Activated naive CD8-positive, alpha-beta T cell treated with anti-CD3 and anti-CD28 coated beads, Interleukin-2, amount 50 U/mL, for 16 hours (primary cell): Measurements from ENCODE around the gene TFF2.

ENCODE experiments used
- DNase-seq: peaks from one replicate; pipeline ENCODE4 v3.0.0-alpha.2; 2020; ENCODE audit warnings: low read depth, low spot score

Gene TFF2

DNA sequence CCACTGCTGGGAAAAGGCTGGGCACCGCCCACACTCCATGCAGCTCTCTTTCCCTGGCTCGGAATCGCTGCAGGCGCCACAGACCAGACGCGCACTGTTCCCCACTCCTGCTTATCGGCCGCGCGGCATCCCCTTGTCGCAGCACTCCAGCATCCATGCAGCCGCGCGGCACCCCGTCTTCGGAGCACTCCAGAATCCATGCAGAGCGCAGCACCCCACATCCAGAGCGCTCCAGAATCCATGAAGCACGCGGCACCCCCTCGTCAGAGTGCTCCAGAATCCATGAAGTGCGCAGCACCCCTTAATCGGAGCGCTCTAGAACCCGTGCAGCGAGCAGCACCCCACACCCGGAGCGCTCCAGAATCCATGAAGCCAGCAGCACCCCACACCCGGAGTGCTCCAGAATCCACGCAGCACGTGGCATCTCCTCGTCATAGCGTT, 45.1 kb downstream of the TFF2 start:
- DNase-seq: no peak

DNA sequence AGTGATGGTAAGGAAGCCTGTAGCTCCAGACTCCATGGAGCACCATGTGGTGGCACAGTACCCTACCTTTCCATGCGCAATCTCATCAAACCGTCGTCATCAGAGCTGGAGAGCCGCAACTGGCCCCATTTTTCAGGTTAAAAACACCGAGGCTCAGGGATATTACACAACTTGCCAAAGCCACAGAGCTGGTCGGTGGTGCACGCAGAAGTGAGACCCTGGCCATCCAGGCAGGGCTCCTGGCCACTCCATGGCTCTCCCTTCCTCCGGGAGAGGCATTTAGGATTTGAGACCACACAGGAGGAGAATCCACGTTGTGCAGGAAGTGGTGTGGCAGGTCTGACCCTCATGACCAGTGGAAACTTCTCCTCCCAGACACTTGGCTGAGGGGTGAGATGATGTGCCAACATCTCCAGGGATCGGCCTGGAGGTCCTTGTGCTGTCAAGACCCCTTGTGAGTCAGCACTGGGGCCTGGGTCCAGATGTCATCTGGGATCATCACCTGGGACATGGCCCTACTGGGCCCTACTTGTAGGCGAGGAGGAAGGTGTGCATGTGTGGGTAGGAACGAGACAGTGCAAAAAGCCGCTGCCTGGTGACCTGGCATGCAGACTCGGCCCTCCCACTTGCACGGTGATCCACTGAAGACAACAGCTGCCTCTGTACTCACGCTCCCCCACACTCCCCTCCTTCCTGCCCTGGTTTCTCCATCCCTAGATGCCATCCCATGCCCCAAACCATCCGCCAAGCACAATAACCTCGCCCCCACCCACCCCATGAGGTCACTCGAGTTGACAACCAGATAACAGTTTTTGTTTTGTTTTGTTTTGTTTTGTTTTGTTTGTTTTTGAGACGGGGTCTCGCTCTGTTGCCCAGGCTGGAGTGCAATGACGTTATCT, 46.0 kb downstream of the TFF2 start:
- no peak for DNase-seq

DNA sequence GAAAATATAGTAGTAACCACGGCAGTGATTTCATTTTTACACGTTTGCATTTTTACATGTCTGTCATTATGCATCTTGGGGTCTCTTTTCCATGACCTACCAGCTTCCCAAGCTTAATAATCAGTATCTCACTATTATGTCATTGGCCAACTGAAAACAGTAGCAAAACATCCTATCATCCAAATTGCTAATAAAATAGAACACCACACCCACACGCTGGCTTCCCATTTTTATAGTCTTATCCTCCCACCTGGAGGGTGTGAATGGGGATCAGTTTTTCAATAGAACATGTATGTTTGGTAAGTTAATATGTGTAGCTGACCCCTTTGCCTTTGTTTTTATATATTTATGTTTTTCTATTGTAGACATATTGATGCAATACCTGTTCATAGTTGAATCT, 47.4 kb downstream of the TFF2 start:
- no peak for DNase-seq

DNA sequence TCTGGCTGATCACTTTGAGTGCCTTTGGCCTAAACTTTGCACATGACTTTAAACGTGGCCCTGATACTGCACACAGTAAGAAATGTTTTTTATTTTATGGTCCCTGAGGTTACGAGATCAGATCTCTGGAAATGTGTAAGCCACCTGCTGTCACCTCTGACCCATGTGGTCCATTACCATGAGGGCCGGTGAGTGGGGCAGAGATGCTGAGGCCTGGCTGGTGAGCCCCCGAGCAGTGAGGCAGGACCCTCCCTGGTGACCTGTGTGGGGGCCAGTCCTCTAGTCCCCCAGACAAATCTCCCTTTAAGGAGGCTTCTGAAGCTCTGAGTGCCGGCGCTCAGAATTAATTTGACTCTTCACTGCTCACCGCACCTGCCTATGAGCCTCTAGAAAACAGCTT, 48.0 kb downstream of the TFF2 start:
- DNase-seq: no peak

DNA sequence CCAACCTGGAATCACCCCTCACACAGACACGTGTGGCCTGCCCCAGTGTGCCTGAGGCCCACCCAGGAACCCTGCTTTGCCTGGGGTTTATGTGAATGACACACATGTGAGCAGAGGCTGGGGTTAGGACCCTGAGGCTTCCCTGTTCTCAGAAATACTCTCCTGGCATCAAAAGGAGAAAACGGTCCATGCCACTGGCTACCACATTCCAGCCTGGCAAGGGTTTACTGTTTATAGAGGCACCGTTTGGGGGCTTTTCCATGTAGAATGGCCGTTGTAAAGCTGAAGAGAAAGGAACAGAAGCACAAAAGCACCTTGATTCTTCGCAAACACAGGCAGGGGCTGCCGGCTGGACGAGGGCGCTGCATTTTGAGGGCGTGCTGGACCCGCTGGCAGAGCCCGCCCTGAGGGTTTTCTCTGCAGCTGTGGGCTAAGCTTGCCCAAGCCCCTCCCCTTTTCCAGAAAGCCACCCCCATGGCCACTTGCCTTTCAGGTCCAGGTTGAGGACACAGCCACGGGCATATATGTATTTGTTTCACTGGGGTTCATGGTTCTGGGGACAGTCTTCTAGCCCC, 48.6 kb downstream of the TFF2 start:
- no peak for DNase-seq

DNA sequence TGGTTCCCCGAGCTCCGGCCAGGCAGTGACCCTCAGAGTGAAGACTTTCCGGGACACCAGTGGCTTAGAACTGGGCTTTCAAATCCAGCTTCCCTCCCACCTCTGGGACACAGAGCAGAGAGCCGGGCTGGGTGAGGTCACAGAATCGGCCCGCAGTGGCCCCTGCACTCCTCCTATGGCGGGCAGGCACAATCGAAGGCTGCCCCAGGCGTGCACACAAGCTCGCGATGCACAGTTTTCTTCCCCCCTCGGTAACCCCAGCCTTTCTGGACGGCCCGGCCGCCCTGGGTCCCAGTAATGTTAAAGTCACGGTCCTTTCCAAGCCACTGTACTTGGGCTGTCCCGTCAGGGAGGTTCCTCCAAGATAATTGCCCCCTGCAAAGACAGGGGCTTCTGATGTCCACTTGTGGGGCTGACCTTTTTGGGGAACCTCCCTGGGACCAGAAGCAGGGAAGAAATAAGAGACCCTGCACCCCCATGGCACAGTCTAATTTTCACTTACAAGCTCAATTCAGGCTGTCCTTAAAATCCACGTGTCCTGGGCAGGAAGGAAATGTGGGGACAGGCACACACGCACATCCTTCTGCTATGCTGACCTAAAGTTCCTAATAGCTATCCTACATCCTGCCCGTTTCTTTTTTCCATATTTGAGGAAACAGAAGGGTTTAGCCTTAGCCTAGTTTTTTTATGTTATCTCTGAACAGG, 49.3 kb downstream of the TFF2 start:
- DNase-seq: no peak

DNA sequence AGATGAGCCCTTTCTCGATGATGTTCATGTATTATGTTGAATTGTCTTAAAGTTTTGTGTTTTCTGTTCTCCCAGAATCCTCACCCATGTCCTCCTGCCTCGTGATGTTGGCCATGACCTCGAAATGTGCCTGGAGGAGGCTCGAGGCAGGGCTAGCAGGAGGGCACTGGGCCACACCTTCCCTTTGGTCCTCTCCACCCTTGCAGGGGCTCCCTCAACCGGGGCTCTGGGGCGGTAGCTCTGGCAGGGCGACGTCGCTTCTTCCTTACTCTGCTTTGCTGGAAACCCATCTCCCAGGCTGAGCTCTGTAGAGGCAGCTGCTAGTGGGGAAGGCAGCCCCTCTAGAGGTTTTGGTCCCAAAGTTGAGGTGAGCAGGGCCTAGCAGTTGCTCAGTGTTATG, 49.8 kb downstream of the TFF2 start:
- DNase-seq: no peak

DNA sequence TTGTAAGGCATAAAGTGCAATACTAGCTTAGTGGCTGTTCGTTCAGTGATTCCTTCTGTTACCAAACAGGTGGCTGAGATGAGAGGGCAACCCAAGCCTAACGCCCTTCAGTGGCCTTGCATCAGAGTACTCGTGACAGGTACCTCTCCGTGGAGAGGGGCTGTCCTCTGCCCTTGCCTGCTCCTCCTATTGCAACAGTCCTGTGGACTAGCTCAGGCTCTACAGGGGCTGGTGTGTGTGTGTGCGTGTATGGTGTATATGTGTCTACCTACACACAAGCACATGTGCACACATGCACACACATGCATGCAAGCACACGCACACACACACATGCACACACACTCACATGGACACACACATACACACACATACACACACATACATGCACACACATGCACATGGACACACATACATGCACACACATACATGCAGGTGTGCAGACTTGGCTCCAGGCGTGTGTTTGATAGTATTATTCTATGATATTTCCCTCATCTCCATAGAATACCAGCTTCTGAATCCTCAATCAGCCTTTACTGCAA, 50.7 kb downstream of the TFF2 start:
- DNase-seq: no peak

DNA sequence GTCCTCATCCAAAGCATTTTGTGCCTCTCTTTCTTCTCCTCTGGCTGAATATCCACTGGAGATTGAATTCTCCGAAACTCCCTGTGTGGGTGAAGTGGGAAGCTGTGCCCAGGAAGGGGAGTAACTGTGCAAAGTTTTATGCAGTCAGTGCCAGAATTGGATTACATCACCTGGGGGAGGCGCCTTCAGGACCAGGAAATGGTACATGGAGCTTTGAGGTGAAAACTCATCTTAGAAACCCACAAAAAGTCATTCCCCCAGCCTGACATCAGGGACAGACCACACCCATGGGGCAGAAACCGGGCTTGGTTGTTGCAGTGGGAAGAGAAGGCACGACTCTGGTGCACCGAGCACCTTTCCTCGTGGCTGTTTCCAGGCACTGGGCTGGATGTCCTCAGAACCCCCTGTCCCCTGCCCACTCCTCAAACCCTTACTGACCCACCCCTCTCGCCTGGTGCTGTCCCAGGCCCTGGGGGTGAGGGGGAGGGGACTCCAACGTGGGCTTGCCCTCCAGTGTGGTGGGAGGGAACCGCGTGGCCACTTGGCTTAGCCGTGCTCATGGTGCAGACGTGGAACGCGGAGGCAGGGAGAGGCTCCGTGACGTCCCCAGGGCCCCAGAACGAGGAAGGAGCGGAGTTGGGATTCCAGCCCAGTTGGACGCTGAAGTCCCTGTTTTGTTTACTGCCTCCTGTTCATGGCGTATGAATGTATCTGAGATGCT, 51.3 kb downstream of the TFF2 start:
- DNase-seq: no peak

DNA sequence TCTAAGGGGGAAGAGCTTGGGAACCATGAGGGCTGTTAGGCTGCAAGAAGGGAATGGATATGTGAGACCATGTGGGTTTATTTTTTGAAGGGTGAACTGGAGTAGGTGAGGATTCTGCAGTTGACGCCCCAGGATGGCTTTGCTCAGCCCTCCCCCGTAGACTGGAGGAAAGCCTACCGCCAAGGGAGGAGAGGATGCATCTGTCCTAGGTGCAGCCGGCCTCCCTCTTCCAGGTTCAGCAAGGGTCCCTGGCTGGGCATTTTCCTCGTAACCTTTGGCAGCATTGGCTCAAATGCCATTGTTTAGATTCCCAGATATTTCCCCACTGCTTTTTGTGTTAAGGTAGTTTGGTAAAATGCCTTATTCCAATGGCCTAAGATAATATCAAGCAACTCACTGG, 52.1 kb downstream of the TFF2 start:
- DNase-seq: no peak

DNA sequence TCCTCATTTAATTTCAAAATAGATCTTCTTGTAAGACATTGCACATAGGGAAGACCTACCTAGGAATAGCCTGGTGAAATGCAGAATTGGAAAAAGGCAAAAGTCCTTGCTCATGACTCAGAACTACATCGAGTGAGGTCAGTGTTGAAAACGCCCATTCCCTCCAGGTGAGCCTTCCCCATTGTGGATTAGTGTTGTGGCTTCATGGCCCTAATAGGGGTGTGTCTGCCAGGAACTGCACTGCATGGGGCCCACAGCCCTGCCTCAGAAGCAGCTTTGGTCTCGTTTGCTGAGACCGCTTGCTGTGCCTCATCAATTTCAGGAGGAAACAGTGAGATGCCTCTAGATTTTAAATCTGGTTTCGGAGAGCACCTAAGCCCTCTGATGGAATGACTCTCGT, 52.6 kb downstream of the TFF2 start:
- no peak for DNase-seq

DNA sequence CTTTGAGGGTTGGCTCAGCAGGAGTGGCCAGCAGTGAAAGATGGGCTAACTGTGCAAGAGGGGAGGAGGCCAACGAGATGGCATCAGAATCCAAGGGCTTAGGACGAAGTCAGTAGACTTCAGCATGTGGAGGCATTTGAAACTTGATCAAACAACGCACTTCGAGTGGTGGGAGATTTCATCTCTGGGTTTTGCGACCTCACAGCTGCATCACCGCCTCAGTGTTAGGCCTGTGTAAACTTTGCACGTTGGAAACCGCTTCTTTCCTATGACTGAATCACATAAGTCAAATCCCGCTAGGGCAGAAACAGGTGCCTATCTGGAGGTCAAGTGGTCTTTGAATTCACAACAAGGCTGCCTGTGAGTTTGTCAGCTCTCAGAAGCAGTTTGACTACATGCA, 53.4 kb downstream of the TFF2 start:
- DNase-seq: no peak

DNA sequence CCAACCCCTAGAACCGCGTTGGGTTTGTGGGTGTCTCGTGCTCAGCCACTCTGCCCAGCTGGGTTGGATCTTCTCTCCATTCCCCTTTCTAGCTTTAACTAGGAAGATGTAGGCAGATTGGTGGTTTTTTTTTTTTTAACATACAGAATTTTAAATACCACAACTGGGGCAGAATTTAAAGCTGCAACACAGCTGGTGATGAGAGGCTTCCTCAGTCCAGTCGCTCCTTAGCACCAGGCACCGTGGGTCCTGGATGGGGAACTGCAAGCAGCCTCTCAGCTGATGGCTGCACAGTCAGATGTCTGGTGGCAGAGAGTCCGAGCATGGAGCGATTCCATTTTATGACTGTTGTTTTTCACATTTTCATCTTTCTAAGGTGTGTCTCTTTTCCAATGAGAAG, 54.3 kb downstream of the TFF2 start:
- DNase-seq: no peak
